ENCODE measurements around the gene LIMS2.

LIMS2 gene

GRCh38 chr2:127642706-127643438, 32.5 kb downstream of the LIMS2 start:
- Histone ChIP-seq H3K9me3 (ENCODE audit: insufficient read depth, low read length) (no peaks in the 10 kb centered on the region), H3K9me2 (replicated peaks; ENCODE audit: insufficient read depth, low read length) (no peaks in the 10 kb centered on the region), H3K4me3 (ENCODE audit: insufficient read depth, low read length, poor library complexity, severe bottlenecking) (no peak overlapping the region), H3F3A (ENCODE audit: insufficient read depth) (no peaks in the 10 kb centered on the region), H3K36me3 (ENCODE audit: low read length) (no peaks in the 10 kb centered on the region), H3K79me2 (ENCODE audit: insufficient read depth, low read length) (no peaks in the 10 kb centered on the region), H3K27ac (ENCODE audit: low read depth, low read length) (no peak overlapping the region), H4K20me1 (ENCODE audit: low read depth, low read length) (no peaks in the 10 kb centered on the region), H3K9ac (ENCODE audit: low read length) (no peak overlapping the region), H3K4me2 (ENCODE audit: low read depth, low read length, poor library complexity, severe bottlenecking) (no peak overlapping the region), H3K27me3 (ENCODE audit: low read length) (no peaks in the 10 kb centered on the region), H2AFZ (ENCODE audit: low read depth, low read length, severe bottlenecking) (no peak overlapping the region)
- TF ChIP-seq EZH2phosphoT487 (conservative IDR thresholded peaks at IDR 0.05; ENCODE audit: low read length) = no peak
- TF ChIP-seq, protein P1, sequence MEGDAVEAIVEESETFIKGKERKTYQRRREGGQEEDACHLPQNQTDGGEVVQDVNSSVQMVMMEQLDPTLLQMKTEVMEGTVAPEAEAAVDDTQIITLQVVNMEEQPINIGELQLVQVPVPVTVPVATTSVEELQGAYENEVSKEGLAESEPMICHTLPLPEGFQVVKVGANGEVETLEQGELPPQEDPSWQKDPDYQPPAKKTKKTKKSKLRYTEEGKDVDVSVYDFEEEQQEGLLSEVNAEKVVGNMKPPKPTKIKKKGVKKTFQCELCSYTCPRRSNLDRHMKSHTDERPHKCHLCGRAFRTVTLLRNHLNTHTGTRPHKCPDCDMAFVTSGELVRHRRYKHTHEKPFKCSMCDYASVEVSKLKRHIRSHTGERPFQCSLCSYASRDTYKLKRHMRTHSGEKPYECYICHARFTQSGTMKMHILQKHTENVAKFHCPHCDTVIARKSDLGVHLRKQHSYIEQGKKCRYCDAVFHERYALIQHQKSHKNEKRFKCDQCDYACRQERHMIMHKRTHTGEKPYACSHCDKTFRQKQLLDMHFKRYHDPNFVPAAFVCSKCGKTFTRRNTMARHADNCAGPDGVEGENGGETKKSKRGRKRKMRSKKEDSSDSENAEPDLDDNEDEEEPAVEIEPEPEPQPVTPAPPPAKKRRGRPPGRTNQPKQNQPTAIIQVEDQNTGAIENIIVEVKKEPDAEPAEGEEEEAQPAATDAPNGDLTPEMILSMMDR (IDR thresholded peaks at IDR 0.05; ENCODE audit: insufficient read depth, low read length, poor library complexity, severe bottlenecking) = no peak

GRCh38 chr2:127641846-127642507, 33.4 kb downstream of the LIMS2 start:
- no peaks in the 10 kb centered on the region for H3K9me2 ChIP-seq (replicated peaks; ENCODE audit: insufficient read depth, low read length)
- H4K20me1 ChIP-seq (ENCODE audit: low read depth, low read length) = no peaks in the 10 kb centered on the region
- no peak overlapping the region for H3K9ac ChIP-seq (ENCODE audit: low read length)
- H3K9me3 ChIP-seq (ENCODE audit: insufficient read depth, low read length) = no peaks in the 10 kb centered on the region
- no peaks in the 10 kb centered on the region for H3F3A ChIP-seq (ENCODE audit: insufficient read depth)
- H3K36me3 ChIP-seq (ENCODE audit: low read length) = no peaks in the 10 kb centered on the region
- H3K4me2 ChIP-seq (ENCODE audit: low read depth, low read length, poor library complexity, severe bottlenecking) = no peak overlapping the region
- H3K27ac ChIP-seq (ENCODE audit: low read depth, low read length) = no peak overlapping the region
- no peaks in the 10 kb centered on the region for H3K79me2 ChIP-seq (ENCODE audit: insufficient read depth, low read length)
- H3K4me3 ChIP-seq (ENCODE audit: insufficient read depth, low read length, poor library complexity, severe bottlenecking) = no peak overlapping the region
- TF ChIP-seq, protein P1 (IDR thresholded peaks at IDR 0.05; ENCODE audit: insufficient read depth, low read length, poor library complexity, severe bottlenecking) = no peak
- TF ChIP-seq EZH2phosphoT487 (conservative IDR thresholded peaks at IDR 0.05; ENCODE audit: low read length) = no peak
- H3K27me3 ChIP-seq (ENCODE audit: low read length) = no peaks in the 10 kb centered on the region
- no peak overlapping the region for H2AFZ ChIP-seq (ENCODE audit: low read depth, low read length, severe bottlenecking)

GRCh38 chr2:127641133-127641532, 34.2 kb downstream of the LIMS2 start:
- Histone ChIP-seq H3K4me3 (ENCODE audit: insufficient read depth, low read length, poor library complexity, severe bottlenecking) (no peak overlapping the region), H2AFZ (ENCODE audit: low read depth, low read length, severe bottlenecking) (no peak overlapping the region), H3K9me2 (replicated peaks; ENCODE audit: insufficient read depth, low read length) (no peaks in the 10 kb centered on the region), H3K4me2 (ENCODE audit: low read depth, low read length, poor library complexity, severe bottlenecking) (no peak overlapping the region), H4K20me1 (ENCODE audit: low read depth, low read length) (no peaks in the 10 kb centered on the region), H3K9me3 (ENCODE audit: insufficient read depth, low read length) (no peaks in the 10 kb centered on the region), H3K79me2 (ENCODE audit: insufficient read depth, low read length) (no peaks in the 10 kb centered on the region), H3K36me3 (ENCODE audit: low read length) (no peaks in the 10 kb centered on the region), H3K27me3 (ENCODE audit: low read length) (no peaks in the 10 kb centered on the region), H3K27ac (ENCODE audit: low read depth, low read length) (no peak overlapping the region), H3K9ac (ENCODE audit: low read length) (no peak overlapping the region), H3F3A (ENCODE audit: insufficient read depth) (no peaks in the 10 kb centered on the region)
- TF ChIP-seq, protein P1 (IDR thresholded peaks at IDR 0.05; ENCODE audit: insufficient read depth, low read length, poor library complexity, severe bottlenecking) = no peak
- no peak for TF ChIP-seq EZH2phosphoT487 (conservative IDR thresholded peaks at IDR 0.05; ENCODE audit: low read length)
